SH-SY5Y (cell line): ENCODE data around the gene PJVK.

Experiments
- GATA2 ChIP-seq: IDR thresholded peaks from 2 replicates; pipeline ENCODE4 v1.6.1; 2011; ENCODE audit warnings: mild to moderate bottlenecking, low read depth, low read length
- GATA3 ChIP-seq: IDR thresholded peaks from 2 replicates; pipeline ENCODE4 v1.6.1; 2011; ENCODE audit warnings: low read depth, mild to moderate bottlenecking, low read length, moderate library complexity

DNA sequence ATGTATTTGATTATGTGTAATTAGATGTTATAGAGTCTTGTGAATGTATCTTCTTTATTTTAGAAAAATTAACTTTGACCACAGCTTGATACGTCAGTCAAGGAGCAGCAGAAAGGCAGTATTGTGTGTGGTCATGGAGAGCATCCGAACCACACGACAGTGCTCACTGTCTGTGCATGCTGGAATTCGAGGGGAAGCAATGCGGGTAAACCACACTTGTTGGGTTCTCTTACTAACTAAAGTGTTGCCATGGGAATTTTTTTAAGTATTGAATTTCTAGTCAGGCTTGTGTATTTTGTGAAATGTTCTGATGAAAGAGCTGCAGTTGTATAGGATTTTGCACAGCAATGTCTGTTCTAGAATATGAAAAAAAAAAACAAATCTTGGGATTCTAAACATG is 4.8 kb downstream of the PJVK start:
- TF ChIP-seq GATA3 (no peak), GATA2 (no peak)
